Fibroblast of lung (primary cell): ENCODE results near the gene PDCD1LG2. TPM values are rescaled to one million over a fixed set of nuclear protein-coding genes. Genes with fewer than 3 reads are reported as not detected.

ENCODE experiments used
- DNase-seq, 2 donors: peaks; one replicate each; pipeline versions ENCODE4 v3.0.0 to v3.0.0-alpha.2; 2010; ENCODE audit warnings: low read depth in 2 of 2
- H2AFZ ChIP-seq: 2 replicates; pipeline ENCODE4 v1.5.1; 2012; ENCODE audit warnings: low read length, control low read depth, inconsistent platforms
- H3K27ac ChIP-seq: 2 replicates; pipeline ENCODE4 v1.5.1; 2011; ENCODE audit warnings: low read length, control low read depth; ENCODE audit not compliant: insufficient read depth
- H3K27me3 ChIP-seq: 2 replicates; pipeline ENCODE4 v1.5.1; 2011; ENCODE audit warnings: mild to moderate bottlenecking, low read length; ENCODE audit not compliant: control insufficient read depth, insufficient read depth
- H3K36me3 ChIP-seq: 2 replicates; pipeline ENCODE4 v1.5.1; 2011; ENCODE audit warnings: low read length; ENCODE audit not compliant: control insufficient read depth, insufficient read depth
- H3K4me1 ChIP-seq: 2 replicates; pipeline ENCODE4 v1.5.1; 2011; ENCODE audit warnings: low read length; ENCODE audit not compliant: control insufficient read depth, insufficient read depth; ENCODE audit errors: extremely low read depth
- H3K4me2 ChIP-seq: 2 replicates; pipeline ENCODE4 v1.5.1; 2011; ENCODE audit warnings: low read length, control low read depth; ENCODE audit not compliant: insufficient read depth; ENCODE audit errors: extremely low read depth
- H3K4me3 ChIP-seq, 4 experiments: fragments of 200-600 bp in 1 of 4; sonication (generic) in 1 of 4; replicated peaks in 1 of 4; 2 replicates each; pipeline ENCODE4 v1.5.1; 2011 to 2016; ENCODE audit warnings: low read length in 4 of 4, low read depth in 3 of 4, mild to moderate bottlenecking in 3 of 4, control low read depth in 2 of 4, inconsistent platforms in 1 of 4, mixed read lengths in 1 of 4; ENCODE audit not compliant: insufficient read depth in 1 of 4; ENCODE audit errors: control extremely low read depth in 1 of 4
- H3K79me2 ChIP-seq: 2 replicates; pipeline ENCODE4 v1.5.1; 2012; ENCODE audit warnings: mild to moderate bottlenecking, low read length, inconsistent platforms; ENCODE audit not compliant: control insufficient read depth, insufficient read depth
- H3K9ac ChIP-seq: 2 replicates; pipeline ENCODE4 v1.5.1; 2011; ENCODE audit warnings: mild to moderate bottlenecking, low read length, control low read depth; ENCODE audit not compliant: insufficient read depth
- H3K9me3 ChIP-seq: 2 replicates; pipeline ENCODE4 v1.5.1; 2012; ENCODE audit warnings: low read depth, low read length; ENCODE audit not compliant: control insufficient read depth, insufficient read depth
- H4K20me1 ChIP-seq: 2 replicates; pipeline ENCODE4 v1.5.1; 2011; ENCODE audit warnings: low read length; ENCODE audit not compliant: control insufficient read depth, insufficient read depth; ENCODE audit errors: extremely low read depth
- CTCF ChIP-seq, 2 donors: IDR thresholded peaks in 1 of 2; conservative IDR thresholded peaks in 1 of 2; 1 replicate in 1 of 2; 2 replicates in 1 of 2; pipeline ENCODE4 v1.5.1; 2011 to 2012; ENCODE audit warnings: low read length in 2 of 2, control low read depth in 1 of 2, inconsistent platforms in 1 of 2, low read depth in 1 of 2, mild to moderate bottlenecking in 1 of 2
- EZH2 ChIP-seq: IDR thresholded peaks from 2 replicates; pipeline ENCODE4 v1.5.1; 2012; ENCODE audit warnings: low read length, control low read depth, mild to moderate bottlenecking; ENCODE audit errors: missing control alignments
- polyA plus RNA-seq, 2 donors: library from polyadenylated mRNA; depleted of rRNA in 1 of 2; stranded (reverse) in 1 of 2; unstranded in 1 of 2; fragments of >200 nt; gene quantifications; 2 replicates each; pipeline ENCODE4 v1.2.1, GENCODE V29; 2011 to 2012; ENCODE audit warnings: missing spikeins in 1 of 2
- total RNA-seq: library from RNA; depleted of rRNA; stranded (reverse); fragments of >200 nt; gene quantifications from 2 replicates; pipeline ENCODE4 v1.2.1, GENCODE V29; 2014

PDCD1LG2 gene
- total and polyA plus RNA-seq, 2 donors (not counting 1 experiment from before 2014, with no cell fraction given), result 6.9 to 16.9 TPM

- Histone ChIP-seq H3K27ac (no peak overlapping the region), H3K36me3 (peaks cover 4% of the 10 kb centered on the region), H3K4me2 (no peak overlapping the region), H3K4me1 (no peaks in the 10 kb centered on the region), H3K79me2 (no peaks in the 10 kb centered on the region), H3K9me3 (no peaks in the 10 kb centered on the region), H2AFZ (no peak overlapping the region), H3K9ac (no peak overlapping the region), H4K20me1 (no peaks in the 10 kb centered on the region), H3K4me3 (no peak overlapping the region), H3K27me3 (no peaks in the 10 kb centered on the region)
- TF ChIP-seq CTCF (conservative IDR thresholded peaks at IDR 0.05 in 1 of 2, IDR thresholded peaks at IDR 0.05 in 1 of 2; ENCODE audit: low read depth in 1 of 2, low read length in 2 of 2) (no peak), EZH2 (no peak)
- DNase-seq, result no peak
Observed at GRCh38 chr9:5466766-5467165, 43.6 kb upstream of the PDCD1LG2 start.

- no peak for TF ChIP-seq EZH2
- no peak for TF ChIP-seq CTCF (conservative IDR thresholded peaks at IDR 0.05 in 1 of 2, IDR thresholded peaks at IDR 0.05 in 1 of 2; ENCODE audit: low read depth in 1 of 2, low read length in 2 of 2)
Observed at GRCh38 chr9:5468850-5469249, 41.5 kb upstream of the PDCD1LG2 start.

GRCh38 chr9:5470122-5470521 is 40.2 kb upstream of the PDCD1LG2 start:
- TF ChIP-seq CTCF (conservative IDR thresholded peaks at IDR 0.05 in 1 of 2, IDR thresholded peaks at IDR 0.05 in 1 of 2; ENCODE audit: low read depth in 1 of 2, low read length in 2 of 2), result peak in 1 of 2 donors; percentile 13
- TF ChIP-seq EZH2, result no peak
- no peaks in the 10 kb centered on the region for H3K4me1 ChIP-seq
- H3K4me3 ChIP-seq, result no peak overlapping the region
- no peaks in the 10 kb centered on the region for H3K9me3 ChIP-seq
- no peak overlapping the region for H3K4me2 ChIP-seq
- H3K27me3 ChIP-seq, result no peaks in the 10 kb centered on the region
- no peak overlapping the region for H2AFZ ChIP-seq
- H3K36me3 ChIP-seq, result peaks cover 4% of the 10 kb centered on the region
- no peak for DNase-seq
- H3K27ac ChIP-seq, result no peak overlapping the region
- H4K20me1 ChIP-seq, result no peaks in the 10 kb centered on the region
- no peaks in the 10 kb centered on the region for H3K79me2 ChIP-seq
- no peak overlapping the region for H3K9ac ChIP-seq

More at GRCh38 chr9:5468850-5469249, 41.5 kb upstream of the PDCD1LG2 start:
- Histone ChIP-seq H2AFZ (no peak overlapping the region), H3K4me1 (no peaks in the 10 kb centered on the region), H3K79me2 (no peaks in the 10 kb centered on the region), H4K20me1 (no peaks in the 10 kb centered on the region), H3K36me3 (peaks cover 4% of the 10 kb centered on the region), H3K9ac (no peak overlapping the region), H3K27me3 (no peaks in the 10 kb centered on the region), H3K27ac (no peak overlapping the region), H3K4me2 (no peak overlapping the region), H3K9me3 (no peaks in the 10 kb centered on the region), H3K4me3 (no peak overlapping the region)
- DNase-seq, result no peak
